ENCODE measurements around the gene GNRH2.
"Not testable (repeated sequence)": the region's sequence is repeated elsewhere in the genome, so short reads cannot be mapped to it uniquely, and the experiment has no call there.

GNRH2 gene

DNA sequence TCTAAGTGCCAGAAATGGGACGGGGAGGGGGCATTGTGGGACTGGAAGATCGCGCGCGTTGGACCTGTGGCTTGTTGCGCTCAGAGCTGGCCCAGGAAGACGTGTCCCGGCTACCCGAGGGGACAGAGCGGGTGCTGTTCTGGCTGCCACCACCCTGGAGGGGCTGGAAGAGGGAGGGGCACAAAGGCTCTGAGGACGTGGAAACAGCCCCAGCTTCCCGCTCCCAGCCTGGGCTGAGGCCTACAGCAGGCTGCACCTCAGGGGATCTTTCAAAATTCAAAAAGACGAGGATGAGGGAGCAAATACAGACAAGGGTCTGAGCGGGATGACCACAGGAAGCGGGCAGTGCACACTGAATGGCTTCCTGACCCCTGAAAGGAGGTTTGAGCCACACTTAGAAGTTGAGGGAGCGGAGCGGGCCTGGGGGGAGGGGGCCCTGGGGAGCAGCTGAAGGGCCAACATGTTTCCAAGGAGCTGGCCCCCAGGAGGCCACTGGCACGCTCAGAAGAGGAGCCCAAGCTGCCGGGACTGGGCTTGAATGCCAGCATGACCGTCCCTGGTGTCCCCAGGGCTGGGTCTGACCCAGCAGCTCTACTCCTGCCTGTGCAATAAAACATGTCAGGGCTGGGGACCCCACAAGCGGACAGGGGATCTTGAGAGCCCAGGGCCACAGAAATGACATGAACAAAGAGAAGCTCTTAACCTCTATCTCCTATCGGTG lies 29.3 kb downstream of the GNRH2 start:
- FAIRE-seq (no peak), DNase-seq (ENCODE audit: insufficient read length, low spot score) (no peak)

GRCh38 chr20:3073251-3073643 lies 29.8 kb downstream of the GNRH2 start:
- not testable (repeated sequence) for DNase-seq (ENCODE audit: insufficient read length, low spot score); FAIRE-seq

DNA sequence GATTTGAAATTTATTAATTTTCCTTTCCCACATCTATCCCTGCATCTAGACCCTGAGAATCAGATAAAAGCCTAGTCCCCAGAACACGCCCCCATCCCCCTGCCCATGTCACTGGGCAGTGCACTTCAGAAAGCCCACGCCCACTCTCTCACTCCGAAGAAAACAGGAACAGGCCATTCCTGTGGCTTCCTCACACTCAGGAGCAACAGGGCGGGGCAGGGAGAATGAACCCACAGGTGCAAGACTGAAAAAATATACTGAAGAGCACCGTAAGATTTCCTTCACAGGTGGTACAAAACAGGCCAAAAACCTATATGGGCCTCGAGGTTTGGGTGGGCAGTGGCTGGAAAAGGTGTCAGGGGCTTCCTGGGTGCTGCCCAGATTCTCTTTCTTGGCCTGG lies 31.4 kb downstream of the GNRH2 start:
- no peak for DNase-seq (ENCODE audit: insufficient read length, low spot score)
- no peak for FAIRE-seq

- FAIRE-seq: not testable (repeated sequence)
Observed at GRCh38 chr20:3075315-3075714, 31.9 kb downstream of the GNRH2 start.

GRCh38 chr20:3077618-3078134 lies 34.3 kb downstream of the GNRH2 start:
- FAIRE-seq (no peak), DNase-seq (ENCODE audit: insufficient read length, low spot score) (no peak)

More at GRCh38 chr20:3075315-3075714, 31.9 kb downstream of the GNRH2 start:
- not testable (repeated sequence) for DNase-seq (ENCODE audit: insufficient read length, low spot score)

GRCh38 chr20:3080939-3081388 lies 37.5 kb downstream of the GNRH2 start:
- FAIRE-seq (no peak), DNase-seq (ENCODE audit: insufficient read length, low spot score) (no peak)

GRCh38 chr20:3081641-3082040 lies 38.2 kb downstream of the GNRH2 start:
- no peak for DNase-seq (ENCODE audit: insufficient read length, low spot score)
- FAIRE-seq: no peak

GRCh38 chr20:3082306-3082951 lies 39.0 kb downstream of the GNRH2 start:
- DNase-seq (ENCODE audit: insufficient read length, low spot score): no peak
- no peak for FAIRE-seq

GRCh38 chr20:3082955-3083952 lies 39.8 kb downstream of the GNRH2 start:
- FAIRE-seq: no peak
- DNase-seq (ENCODE audit: insufficient read length, low spot score): no peak

DNA sequence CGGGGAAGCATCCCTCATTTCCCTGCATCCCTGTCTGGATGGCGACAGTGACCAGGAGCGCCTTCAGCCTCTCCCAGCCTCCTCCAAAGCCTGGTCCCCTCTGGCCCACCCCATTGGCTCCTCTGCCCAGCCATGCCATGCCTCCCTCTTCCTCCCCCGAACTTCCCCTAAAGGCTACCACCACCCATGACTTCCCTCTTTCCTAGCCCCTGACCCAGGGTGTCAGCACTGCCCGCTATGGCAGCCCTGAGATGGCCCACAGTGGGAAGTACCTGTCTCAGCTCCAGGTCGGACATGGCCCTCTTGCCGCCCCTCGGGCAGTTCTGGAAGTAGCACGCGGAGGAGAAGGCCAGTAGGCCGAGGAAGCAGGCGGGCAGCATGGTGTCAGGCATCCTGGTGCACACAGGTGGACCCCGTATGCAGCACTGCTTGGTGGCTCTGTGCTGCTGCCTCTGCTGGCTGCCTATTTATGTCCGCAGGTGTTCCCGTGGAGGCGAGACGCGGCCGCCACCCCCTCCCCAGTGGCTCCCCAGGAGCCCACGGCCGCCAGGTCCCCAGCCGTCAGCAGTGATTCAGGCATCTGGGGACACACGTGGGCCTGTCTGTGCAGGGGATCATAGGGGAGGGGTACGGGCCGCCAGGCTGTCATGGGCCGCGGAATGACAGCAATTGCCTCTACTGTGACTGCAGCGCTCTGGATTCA lies 41.0 kb downstream of the GNRH2 start, which contains the start of gene AVP:
Gene AVP, minus strand, starts transcription at position 442 of the 703 bp plus-strand sequence. Its CDS starts 50 bp downstream, at position 392.
- DNase-seq (ENCODE audit: insufficient read length, low spot score) (no peak), FAIRE-seq (no peak)

DNA sequence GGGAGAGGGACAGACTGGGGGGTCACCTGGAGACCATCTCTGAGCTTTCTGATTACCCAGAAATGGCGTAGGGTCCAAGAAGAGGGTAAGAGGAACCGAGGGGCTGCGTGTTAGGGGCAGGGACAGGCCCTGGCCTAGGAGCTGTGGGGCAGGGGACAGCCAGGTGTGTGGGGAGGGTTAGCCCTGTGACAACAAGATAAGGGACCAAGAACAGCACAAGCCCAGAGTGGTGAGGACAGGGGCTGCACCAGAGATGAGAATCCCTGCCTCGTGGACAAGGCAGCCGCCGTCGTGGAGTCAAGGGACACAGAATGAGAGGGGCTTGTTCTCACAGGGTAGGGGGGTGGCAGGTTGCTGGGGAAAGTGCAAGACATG lies 41.6 kb downstream of the GNRH2 start:
- DNase-seq (ENCODE audit: insufficient read length, low spot score) (no peak), FAIRE-seq (no peak)

GRCh38 chr20:3085571-3086072 lies 42.2 kb downstream of the GNRH2 start:
- DNase-seq (ENCODE audit: insufficient read length, low spot score): no peak
- no peak for FAIRE-seq

- DNase-seq (ENCODE audit: insufficient read length, low spot score) (no peak), FAIRE-seq (no peak)
Observed at GRCh38 chr20:3088031-3088430, 44.6 kb downstream of the GNRH2 start.

DNA sequence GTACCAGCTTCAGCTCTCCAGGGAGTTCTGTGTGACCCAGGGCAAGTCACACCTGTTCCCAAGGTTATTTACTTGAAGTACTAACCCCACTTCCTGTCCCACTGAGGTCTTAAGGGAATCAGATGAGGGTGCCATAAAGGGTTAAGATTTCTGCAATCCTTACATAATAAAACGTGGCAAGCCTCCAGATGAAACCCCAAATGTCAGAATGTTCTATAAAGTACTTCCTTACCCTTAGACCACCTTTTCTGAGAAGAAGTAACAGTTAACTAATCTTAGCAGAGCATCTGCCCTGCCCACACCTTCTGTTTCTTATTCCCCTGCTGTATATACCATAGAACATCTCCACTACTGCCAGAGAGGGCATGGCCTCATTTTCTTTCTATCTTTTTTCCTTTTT lies 47.1 kb downstream of the GNRH2 start:
- no peak for DNase-seq (ENCODE audit: insufficient read length, low spot score)

GRCh38 chr20:3092611-3093379 lies 49.4 kb downstream of the GNRH2 start:
- no peak for FAIRE-seq
- DNase-seq (ENCODE audit: insufficient read length, low spot score): no peak

More for the DNA sequence above, 47.1 kb downstream of the GNRH2 start:
- no peak for FAIRE-seq

DNA sequence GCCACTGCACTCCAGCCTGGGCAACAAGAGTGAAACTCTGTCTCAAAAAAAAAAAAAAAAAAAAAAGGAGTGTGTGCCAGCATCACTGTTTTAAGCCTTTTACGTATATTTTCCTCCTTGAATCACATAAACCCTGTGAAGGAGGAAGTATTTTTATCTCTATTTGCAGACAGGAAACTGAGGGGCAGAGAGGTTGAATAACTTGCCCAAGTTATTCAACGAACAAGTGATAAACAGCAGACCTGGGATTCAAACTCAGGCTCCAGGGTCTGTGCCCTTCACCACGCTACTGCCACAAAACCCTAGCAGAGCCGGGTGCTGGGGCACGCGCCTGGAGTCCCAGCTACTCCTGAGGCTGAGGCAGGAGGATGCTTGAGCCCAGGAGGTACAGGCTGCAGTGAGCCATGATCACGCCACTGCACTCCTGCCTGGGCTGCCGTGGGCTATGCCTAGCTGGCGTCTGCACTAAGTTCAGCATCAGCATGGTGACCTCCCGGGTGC lies 50.5 kb downstream of the GNRH2 start:
- no peak for FAIRE-seq
- DNase-seq (ENCODE audit: insufficient read length, low spot score): no peak

GRCh38 chr20:3094848-3095629 lies 51.6 kb downstream of the GNRH2 start:
- DNase-seq (ENCODE audit: insufficient read length, low spot score) (no peak), FAIRE-seq (no peak)
